ENCODE results near the gene BLOC1S4. TPM values are rescaled to one million over a fixed set of nuclear protein-coding genes. Genes with fewer than 3 reads are reported as not detected.
"Not testable (repeated sequence)": the region's sequence is repeated elsewhere in the genome, so short reads cannot be mapped to it uniquely, and the experiment has no call there.

Gene BLOC1S4
- total RNA-seq, 1 experiment from 2014 or later, result 29.6 TPM

- no peak for DNase-seq (ENCODE audit: low read depth)
Measured at GRCh38 chr4:6739920-6740319, 23.9 kb downstream of the BLOC1S4 start.

DNA sequence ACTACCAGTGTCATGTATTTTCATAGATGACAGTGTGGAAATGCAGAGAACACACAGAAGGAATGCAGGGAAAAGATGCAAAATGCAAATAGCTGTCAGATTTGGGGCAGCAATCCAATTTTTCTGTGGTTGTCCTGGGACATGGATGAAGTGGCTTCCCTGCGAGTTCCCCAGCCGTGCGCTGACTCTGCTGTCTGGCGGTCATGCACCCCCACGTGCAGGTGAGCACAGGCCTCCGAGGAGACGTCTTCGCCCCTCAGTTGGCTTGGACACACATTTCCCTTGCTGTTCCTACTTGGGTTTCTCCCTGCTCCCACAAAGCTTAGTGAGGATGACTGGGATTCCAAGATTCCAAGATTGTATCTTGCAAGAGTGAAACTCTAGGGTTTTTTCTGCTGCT lies 24.4 kb downstream of the BLOC1S4 start:
- no peak for DNase-seq (ENCODE audit: low read depth)

DNA sequence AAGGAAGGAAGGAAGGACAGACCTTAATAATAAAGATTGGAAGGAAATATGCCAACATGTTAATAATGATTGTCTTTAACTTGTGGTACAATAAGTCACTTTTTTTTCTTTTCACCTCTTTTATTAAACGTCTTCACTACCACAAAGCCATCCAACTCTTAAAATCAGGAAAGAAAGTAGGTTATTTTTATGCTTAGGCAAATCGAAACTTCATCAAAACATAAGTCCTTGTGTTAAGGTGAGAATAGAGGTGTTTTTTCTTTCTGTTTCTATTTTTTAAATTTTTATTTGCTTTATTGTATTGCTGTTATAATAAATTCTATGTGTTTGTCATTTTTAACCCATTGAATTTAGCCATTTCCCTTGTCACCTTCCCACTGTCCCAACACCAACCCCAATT lies 26.5 kb downstream of the BLOC1S4 start:
- DNase-seq (ENCODE audit: low read depth), result no peak

DNA sequence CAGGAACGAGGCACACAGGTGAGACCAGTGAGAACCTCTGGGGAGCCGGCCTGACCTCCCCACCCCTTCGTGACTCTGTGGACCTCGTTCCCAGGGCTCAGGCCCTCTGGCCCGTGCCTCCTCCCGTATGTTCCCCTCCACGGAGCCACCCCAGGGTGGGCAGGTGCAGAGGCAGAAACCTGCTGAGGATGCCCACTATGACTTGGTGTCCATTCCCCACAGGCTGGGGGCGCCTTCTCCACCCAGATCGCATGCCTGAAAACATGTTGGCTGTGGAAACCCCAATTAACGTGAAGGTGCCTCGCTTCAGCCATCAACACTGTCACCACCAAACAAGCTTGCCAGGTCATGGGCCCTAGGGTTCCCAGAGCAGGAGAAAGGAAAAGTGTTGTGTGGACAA lies 27.0 kb downstream of the BLOC1S4 start:
- no peak for DNase-seq (ENCODE audit: low read depth)

- no peak for DNase-seq (ENCODE audit: low read depth)
Measured at GRCh38 chr4:6746721-6747293, 30.8 kb downstream of the BLOC1S4 start.

DNA sequence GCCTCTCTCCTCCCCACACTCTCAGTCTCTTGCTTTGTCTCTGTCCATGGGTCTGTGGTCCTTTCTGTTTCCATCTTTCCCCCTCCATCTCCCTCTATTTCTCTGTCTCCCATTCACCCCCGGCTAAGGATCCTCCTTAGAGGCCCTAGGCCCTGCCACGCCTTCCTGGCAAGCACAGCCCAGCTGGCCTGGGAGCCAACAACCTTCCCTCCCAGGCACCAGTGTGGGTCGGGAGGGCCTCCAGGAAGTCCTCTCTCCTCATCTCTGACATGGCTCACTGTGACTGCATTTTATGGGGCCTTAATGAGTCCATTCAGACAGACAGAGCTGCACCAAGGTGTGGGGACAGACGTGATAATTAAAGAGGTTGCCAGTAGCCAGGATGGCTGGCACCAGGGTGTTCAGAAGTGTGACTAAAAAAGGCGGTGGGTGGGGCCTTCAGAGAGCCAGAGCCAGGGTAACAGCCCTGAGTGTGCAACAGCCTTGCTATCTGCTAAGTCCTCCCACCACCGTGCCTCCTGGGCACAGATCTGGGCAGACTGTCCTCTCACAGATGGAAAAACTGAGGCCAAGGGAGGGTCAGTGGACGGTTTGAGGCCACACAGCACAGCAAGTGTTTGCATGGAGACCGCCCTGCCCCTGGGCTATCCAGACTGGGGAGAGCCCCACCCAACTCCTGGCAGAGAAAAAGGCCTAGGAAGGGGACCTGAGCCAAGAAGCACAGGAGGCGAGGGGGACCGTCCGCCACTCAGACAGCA lies 31.5 kb downstream of the BLOC1S4 start:
- DNase-seq (ENCODE audit: low read depth), result no peak

GRCh38 chr4:6748286-6748685 lies 32.3 kb downstream of the BLOC1S4 start:
- DNase-seq (ENCODE audit: low read depth), result no peak

- peak; percentile 75 for DNase-seq (ENCODE audit: low read depth)
Measured at GRCh38 chr4:6749340-6750171, 33.6 kb downstream of the BLOC1S4 start.

- no peak for DNase-seq (ENCODE audit: low read depth)
Measured at GRCh38 chr4:6750286-6751221, 34.6 kb downstream of the BLOC1S4 start.

GRCh38 chr4:6751611-6752485 lies 35.9 kb downstream of the BLOC1S4 start:
- no peak for DNase-seq (ENCODE audit: low read depth)

DNA sequence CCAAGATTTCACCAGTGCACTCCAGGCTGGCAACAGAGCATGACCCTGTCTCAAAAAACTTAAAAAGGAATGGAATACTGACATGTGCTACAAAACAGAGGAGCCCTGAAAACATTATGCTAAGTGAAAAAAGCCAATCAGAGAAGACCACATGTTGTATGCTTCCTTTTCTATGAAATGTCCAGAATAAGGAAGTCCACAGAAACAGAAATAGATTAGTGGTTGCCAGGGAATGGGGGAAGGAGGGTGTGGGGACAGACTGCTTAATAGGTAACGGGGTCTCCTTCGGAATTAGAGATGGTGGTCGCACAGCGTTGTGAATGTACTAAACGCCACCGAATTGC lies 36.5 kb downstream of the BLOC1S4 start:
- no peak for DNase-seq (ENCODE audit: low read depth)

GRCh38 chr4:6753103-6753560 lies 37.2 kb downstream of the BLOC1S4 start:
- no peak for DNase-seq (ENCODE audit: low read depth)

DNA sequence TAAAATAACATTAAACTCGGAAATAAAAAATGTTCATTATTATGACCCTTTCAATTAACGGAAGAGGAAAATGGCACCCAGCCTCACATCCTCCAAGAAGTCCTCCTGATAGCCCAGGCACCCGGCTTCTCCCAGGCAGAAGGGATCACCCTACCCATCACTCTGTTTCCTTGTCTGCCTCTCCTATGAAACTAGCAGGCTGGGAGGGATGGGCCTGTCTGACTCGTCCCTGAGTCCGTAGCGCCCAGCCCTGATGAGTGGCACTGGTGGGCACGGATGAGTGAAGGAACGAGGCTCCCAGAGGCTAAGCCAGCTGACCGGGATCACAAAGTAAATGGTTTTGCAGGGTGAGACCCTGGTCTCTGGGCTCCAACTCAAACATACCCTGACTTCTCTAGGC lies 37.9 kb downstream of the BLOC1S4 start:
- no peak for DNase-seq (ENCODE audit: low read depth)

GRCh38 chr4:6754481-6755087 lies 38.6 kb downstream of the BLOC1S4 start:
- no peak for DNase-seq (ENCODE audit: low read depth)

- DNase-seq (ENCODE audit: low read depth), result no peak
Measured at GRCh38 chr4:6755088-6755753, 39.2 kb downstream of the BLOC1S4 start.

GRCh38 chr4:6756345-6756744 lies 40.4 kb downstream of the BLOC1S4 start:
- not testable (repeated sequence) for DNase-seq (ENCODE audit: low read depth)

GRCh38 chr4:6758728-6759127 lies 42.8 kb downstream of the BLOC1S4 start:
- DNase-seq (ENCODE audit: low read depth), result no peak

DNA sequence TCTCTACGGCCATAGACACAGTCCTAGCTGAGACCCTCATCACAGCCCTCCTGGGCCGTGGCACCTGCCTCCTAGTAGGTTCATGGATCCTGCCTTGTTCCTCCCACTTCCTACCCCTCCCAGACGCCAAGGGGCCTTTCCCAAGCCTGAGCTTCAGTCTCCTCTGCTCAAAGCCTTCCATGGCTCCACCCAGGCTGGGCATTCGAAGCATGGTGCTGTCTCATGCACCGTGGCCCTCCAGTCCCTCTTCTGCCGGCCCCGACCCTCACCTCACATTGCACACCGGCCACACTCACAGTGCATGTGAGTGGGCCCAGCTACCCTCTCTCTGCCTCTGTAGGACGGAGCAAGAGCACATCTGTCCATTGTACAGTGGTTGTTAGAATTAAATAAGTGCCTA lies 44.9 kb downstream of the BLOC1S4 start:
- no peak for DNase-seq (ENCODE audit: low read depth)

Data from LHCN-M2 (cell line).